Activated CD8-positive, alpha-beta memory T cell treated with anti-CD3 and anti-CD28 coated beads, Interleukin-2, amount 50 U/mL, for 1 hour (primary cell): ENCODE results near the gene AGBL4.

Experiments
- DNase-seq: peaks from one replicate; pipeline ENCODE4 v3.0.0-alpha.2; 2020; ENCODE audit errors: extremely low read depth

AGBL4 gene

GRCh38 chr1:48943826-48944225 is 1079.9 kb downstream of the AGBL4 start:
- DNase-seq, result no peak

- DNase-seq, result no peak
Measured at GRCh38 chr1:48943393-48943792, 1080.4 kb downstream of the AGBL4 start.

- DNase-seq, result no peak
Measured at GRCh38 chr1:48940962-48941732, 1082.6 kb downstream of the AGBL4 start.

DNA sequence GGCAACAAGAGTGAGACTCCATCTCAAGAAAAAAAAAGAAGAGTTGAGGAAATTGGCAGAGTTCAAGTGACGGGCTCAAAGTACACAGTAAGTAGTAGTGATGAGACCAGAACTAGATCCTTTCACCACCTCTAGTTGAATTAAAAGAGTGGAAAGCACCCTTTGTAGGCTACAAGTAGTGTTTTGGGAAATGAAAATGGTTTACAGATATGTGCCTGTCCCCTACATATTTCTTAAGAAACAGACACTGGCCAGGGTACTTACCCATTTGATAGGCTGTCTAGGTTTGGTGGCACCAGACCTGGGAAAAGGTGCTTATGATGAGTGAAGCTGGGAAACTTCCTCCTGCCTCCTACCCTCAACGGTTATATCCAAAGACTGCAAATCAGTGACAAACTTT is 1083.4 kb downstream of the AGBL4 start:
- DNase-seq, result no peak

DNA sequence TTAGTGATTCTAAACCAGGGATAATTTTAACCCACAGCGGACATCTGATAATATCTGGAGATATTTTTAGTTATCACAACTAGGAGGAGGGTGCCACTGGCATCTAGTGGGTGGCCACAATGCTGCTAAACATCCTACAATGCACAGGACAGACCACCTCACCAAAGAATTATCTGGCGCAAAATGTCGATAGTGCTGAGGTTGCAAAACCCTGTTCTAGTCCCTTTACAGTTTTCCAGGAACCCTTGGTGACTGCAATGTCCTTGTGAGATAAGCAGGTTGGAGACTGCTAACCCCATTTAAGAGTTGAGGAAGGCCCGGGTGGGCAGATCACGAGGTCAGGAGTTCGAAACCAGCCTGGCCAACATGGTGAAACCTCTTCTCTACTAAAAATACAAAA is 1083.9 kb downstream of the AGBL4 start:
- no peak for DNase-seq

DNA sequence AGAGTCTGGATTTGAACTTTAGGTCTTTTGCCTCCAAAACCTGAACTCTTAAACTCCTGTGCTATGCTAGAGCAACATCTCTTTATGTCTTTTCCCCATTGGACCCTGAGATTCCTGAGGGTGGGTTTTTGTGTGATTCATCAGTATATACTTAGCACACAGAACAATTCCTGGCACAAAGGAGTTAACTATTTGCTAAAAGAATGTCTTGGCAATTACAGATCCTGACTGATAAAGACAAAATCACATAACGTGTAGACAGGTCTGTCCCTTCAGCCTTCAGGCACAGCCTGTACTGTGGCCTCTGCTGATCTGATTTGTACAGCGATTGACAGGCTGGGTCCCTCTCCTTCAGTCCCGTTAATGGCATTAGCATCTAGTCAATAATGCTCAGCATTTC is 1084.7 kb downstream of the AGBL4 start:
- DNase-seq, result no peak

- DNase-seq, result no peak
Measured at GRCh38 chr1:48937732-48938131, 1086.0 kb downstream of the AGBL4 start.

GRCh38 chr1:48936436-48936835 is 1087.3 kb downstream of the AGBL4 start:
- DNase-seq, result no peak

- no peak for DNase-seq
Measured at GRCh38 chr1:48932366-48932765, 1091.4 kb downstream of the AGBL4 start.

GRCh38 chr1:48931506-48932192 is 1092.1 kb downstream of the AGBL4 start:
- no peak for DNase-seq

GRCh38 chr1:48930011-48930410 is 1093.7 kb downstream of the AGBL4 start:
- DNase-seq, result no peak

- DNase-seq, result no peak
Measured at GRCh38 chr1:48924099-48924498, 1099.7 kb downstream of the AGBL4 start.

DNA sequence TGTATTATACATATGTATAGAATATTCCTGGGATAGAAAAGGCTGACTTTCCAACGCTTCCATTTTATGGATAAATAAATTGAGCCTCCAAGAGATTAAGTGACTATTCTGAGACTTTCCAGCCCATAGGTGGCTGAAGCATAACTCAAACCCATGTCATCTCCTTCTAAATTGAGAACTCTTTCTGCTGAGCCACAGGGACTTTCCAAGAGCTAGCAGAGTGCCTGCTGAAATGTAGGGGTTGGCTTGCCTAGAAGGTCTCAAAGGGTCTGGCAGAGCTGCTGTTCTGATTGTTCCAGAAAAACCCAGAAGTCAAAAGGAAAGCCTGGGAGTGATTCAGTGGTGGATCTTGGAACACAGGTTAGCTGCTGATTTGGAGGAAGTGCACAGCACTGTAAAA is 1100.6 kb downstream of the AGBL4 start:
- no peak for DNase-seq

DNA sequence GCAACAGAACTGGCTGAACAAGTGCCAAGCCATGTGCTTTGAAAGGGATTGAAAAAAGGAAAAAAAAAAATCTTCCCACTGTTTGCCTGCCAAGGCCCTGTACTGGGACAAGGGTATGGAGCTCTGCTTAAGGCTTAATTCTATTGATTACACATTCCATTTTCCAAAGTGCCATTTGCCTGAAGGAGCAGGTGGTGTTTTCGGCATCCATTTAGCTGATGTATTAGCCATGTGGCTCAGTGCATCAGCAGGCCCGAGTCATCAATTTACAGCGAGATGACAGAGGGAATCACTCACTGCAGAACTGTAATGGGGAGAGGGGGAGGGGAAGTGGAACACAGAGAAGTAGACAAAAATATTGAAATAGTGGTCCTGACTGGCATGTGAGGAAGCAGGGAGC is 1102.9 kb downstream of the AGBL4 start:
- DNase-seq, result no peak

DNA sequence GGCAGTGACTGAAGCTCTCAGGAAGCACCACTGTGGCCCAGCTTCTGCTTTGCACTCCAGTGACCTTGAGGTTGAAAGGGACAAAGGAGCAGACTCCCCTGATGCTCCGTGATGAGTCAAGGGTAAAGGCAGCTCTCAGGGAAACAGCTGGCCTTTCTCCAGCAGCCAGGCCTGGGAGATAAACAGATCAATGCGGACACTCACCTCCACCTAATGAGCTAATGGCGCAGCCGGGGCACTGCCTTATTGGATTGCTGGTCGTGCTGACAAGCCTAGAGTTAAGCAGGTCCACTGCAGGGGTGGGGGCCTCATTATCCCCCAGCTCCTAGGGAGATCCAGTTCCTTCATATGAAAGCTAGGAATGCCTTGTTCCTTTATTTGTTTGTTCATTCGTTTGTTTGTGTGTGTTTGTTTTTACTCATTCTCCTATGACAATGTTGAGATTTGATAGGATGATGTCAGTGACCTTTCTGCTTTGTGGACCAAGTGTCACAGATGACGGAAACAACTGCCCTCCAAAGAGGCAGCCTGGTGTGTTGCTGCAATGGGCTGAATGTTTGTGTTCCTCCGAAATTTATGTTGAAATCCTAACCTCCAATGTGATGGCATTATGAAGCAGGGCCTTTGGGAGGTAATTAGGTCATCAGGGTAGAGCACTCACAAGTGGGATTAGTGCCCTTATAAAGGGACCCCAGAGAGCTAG is 1105.7 kb downstream of the AGBL4 start:
- no peak for DNase-seq

DNA sequence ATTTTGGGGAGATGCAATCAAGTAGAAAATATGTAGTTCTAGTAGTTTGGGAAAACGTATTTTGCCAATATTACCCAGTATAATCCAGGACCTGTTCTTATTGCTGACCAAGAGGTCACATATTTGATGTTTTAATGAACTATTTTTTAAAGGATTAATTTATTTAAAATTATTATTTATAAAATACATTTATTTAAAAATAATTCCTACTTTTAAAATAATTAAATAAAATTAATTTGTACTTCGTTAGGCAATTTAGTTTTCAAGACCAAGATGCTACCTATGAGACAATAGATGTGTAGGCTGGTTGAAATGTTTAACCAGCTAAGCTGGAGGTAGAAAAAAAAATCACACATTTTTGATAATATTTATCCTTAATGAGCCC is 1106.7 kb downstream of the AGBL4 start:
- DNase-seq, result no peak

- no peak for DNase-seq
Measured at GRCh38 chr1:48916130-48917069, 1107.4 kb downstream of the AGBL4 start.

DNA sequence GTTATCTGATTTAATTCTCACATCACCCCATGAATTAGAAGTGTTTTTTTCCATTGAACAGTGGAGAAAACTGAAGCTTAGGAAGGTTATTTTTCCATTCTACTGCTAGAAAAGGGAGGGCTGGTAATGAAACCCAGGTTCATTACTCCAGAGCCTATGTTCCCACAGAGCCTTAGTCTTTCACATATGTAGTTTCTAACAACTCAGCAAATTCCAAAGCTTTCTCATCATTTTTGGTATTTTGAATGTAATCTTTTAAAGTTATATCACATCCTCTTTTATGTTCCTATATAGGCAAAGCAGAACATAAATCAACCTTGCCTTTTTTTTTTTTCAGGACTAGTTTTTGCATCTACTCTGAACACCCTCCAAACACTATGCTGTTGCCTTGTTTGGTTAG is 1115.1 kb downstream of the AGBL4 start:
- DNase-seq, result no peak

DNA sequence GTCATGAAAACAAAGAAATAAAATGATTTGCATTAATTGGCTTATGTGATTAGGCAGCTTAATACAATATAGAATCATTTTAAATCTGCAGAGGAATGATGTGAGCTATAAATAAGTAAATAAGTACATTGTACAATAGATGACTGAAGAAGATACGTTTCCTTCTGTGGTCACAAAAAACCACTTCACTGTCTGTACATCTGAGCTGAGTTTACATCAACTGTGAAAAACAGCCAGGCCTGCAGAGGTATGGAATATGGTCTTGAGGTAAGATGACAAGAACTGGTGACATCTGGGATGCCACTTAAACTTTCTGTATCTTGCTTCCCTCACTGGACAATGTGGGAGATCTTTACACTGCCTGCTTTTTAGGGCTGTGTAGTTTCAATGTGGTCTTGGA is 1117.0 kb downstream of the AGBL4 start:
- DNase-seq, result no peak

GRCh38 chr1:48906164-48906563 is 1117.6 kb downstream of the AGBL4 start:
- no peak for DNase-seq

DNA sequence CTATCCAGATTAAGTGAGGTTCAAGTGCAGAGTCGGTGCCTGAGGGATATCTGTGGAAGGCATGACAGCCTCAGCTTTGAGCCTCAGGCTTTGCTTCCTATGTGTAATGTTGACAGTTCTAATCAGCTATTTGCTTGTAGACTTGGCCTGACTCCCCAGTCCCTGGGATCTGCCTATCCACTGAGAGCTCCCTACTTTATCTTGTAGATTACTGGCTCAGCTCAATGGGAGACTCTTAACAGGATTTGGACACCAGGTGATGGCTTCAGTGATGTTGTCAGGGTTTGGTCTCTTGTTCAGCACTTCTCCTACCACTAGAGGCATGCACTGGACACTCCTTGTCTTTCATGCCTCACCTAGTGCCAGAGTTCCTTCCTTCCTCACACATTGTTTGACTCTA is 1120.5 kb downstream of the AGBL4 start:
- DNase-seq, result no peak

DNA sequence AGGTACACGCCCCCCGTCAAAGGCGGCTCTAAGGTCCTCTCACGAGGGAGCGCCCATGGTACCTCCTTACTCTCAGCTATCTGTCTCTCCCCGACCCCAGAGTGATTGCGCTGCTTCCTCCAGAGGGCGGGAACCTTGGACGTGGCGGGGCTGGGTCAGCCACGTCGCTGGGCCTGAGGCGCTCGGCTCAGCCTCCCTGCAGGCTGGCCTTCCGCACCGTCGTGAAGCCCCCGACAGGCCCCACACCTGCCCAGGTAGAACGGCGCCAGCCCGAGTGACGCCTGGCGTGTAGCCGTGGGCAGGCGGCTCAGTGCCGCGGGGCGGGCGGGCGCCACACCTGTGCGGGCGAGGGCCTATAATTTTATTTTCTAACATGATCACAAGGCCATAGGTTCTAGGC is 1124.9 kb downstream of the AGBL4 start:
- no peak for DNase-seq
